Measurements from ENCODE around the gene DOK6. TPM values are rescaled to one million over a fixed set of nuclear protein-coding genes. Genes with fewer than 3 reads are reported as not detected.

The DOK6 gene
- total RNA-seq, 1 experiment from 2014 or later, result 4.1 TPM

- Mint-ChIP-seq H3K4me3 (no peak overlapping the region), H3K36me3 (no peaks in the 10 kb centered on the region), H3K4me1 (peaks cover 3% of the 10 kb centered on the region; the same call in 1 of the 2 replicates), H3K27ac (no peak overlapping the region), H3K27me3 (ENCODE audit: low read depth) (no peaks in the 10 kb centered on the region), H3K9me3 (no peaks in the 10 kb centered on the region)
- ATAC-seq (no peak), DNase-seq (ENCODE audit: low spot score) (no peak)
- TF ChIP-seq NFYB (CRISPR knock-in tag; conservative IDR thresholded peaks at IDR 0.05; ENCODE audit: low read depth) (no peak), MAX (CRISPR knock-in tag; IDR thresholded peaks at IDR 0.05) (no peak), ZNF416 (CRISPR knock-in tag; IDR thresholded peaks at IDR 0.05) (no peak), IRF1 (CRISPR knock-in tag; IDR thresholded peaks at IDR 0.05) (no peak), FOXK1 (CRISPR knock-in tag; IDR thresholded peaks at IDR 0.05) (no peak), TEAD4 (CRISPR knock-in tag; IDR thresholded peaks at IDR 0.05) (no peak), AR (CRISPR knock-in tag; IDR thresholded peaks at IDR 0.05) (no peak), RELA (CRISPR knock-in tag; IDR thresholded peaks at IDR 0.05; ENCODE audit: borderline replicate concordance) (no peak), ERG (CRISPR knock-in tag; IDR thresholded peaks at IDR 0.05) (no peak), FOXJ3 (CRISPR knock-in tag; IDR thresholded peaks at IDR 0.05; ENCODE audit: borderline replicate concordance) (no peak), EMX1 (CRISPR knock-in tag; IDR thresholded peaks at IDR 0.05) (no peak), ETV6 (CRISPR knock-in tag; IDR thresholded peaks at IDR 0.05) (no peak), GTF2I (CRISPR knock-in tag; conservative IDR thresholded peaks at IDR 0.05) (no peak)
- POLR2A ChIA-PET, result no interaction called here
- CTCF ChIA-PET, result no interaction called here
These were observed 10.5 kb downstream of the DOK6 start for GRCh38 chr18:69411199-69411598.

- TF ChIP-seq ZNF121 (CRISPR knock-in tag; IDR thresholded peaks at IDR 0.05), result no peak
- no peak for TF ChIP-seq CBFB (CRISPR knock-in tag; IDR thresholded peaks at IDR 0.05; ENCODE audit: low read depth)
- no peak for TF ChIP-seq NR2C2 (CRISPR knock-in tag; IDR thresholded peaks at IDR 0.05)
- no peak for TF ChIP-seq ZNF317 (CRISPR knock-in tag; IDR thresholded peaks at IDR 0.05; ENCODE audit: borderline replicate concordance, low read depth)
- TF ChIP-seq ZNF671 (CRISPR knock-in tag; IDR thresholded peaks at IDR 0.05), result no peak
- no peak for TF ChIP-seq ELF4 (CRISPR knock-in tag; IDR thresholded peaks at IDR 0.05; ENCODE audit: low read depth)
- no peak for TF ChIP-seq MYBL2 (CRISPR knock-in tag; IDR thresholded peaks at IDR 0.05)
- TF ChIP-seq GRHL2 (CRISPR knock-in tag; IDR thresholded peaks at IDR 0.05; ENCODE audit: insufficient replicate concordance, severe bottlenecking), result no peak
- no peak for TF ChIP-seq SP1 (CRISPR knock-in tag; conservative IDR thresholded peaks at IDR 0.05)
- no peak for TF ChIP-seq TEAD1 (CRISPR knock-in tag; IDR thresholded peaks at IDR 0.05)
- TF ChIP-seq RORB (CRISPR knock-in tag; IDR thresholded peaks at IDR 0.05), result no peak
- TF ChIP-seq SOX15 (CRISPR knock-in tag; IDR thresholded peaks at IDR 0.05), result no peak
- no peaks in the 10 kb centered on the region for H3K9me3 Mint-ChIP-seq
- no peaks in the 10 kb centered on the region for H3K36me3 Mint-ChIP-seq
- DNase-seq (ENCODE audit: low spot score) (no peak), ATAC-seq (no peak)
- H3K27me3 Mint-ChIP-seq (ENCODE audit: low read depth), result no peaks in the 10 kb centered on the region
- ChIA-PET POLR2A (no interaction called here), CTCF (no interaction called here)
- peaks cover 3% of the 10 kb centered on the region; the same call in 1 of the 2 replicates for H3K4me1 Mint-ChIP-seq
- no peak overlapping the region for H3K4me3 Mint-ChIP-seq
- no peak overlapping the region for H3K27ac Mint-ChIP-seq
These were observed 13.5 kb downstream of the DOK6 start for GRCh38 chr18:69414184-69414583.

Data from WTC11 (cell line).